Inferior parietal cortex (tissue), 1 donor: Measurements from ENCODE around the gene METAP1D.

Source experiments
- DNase-seq: peaks from one replicate; pipeline ENCODE4 v3.0.0-alpha.2; 2016; ENCODE audit errors: extremely low spot score

The METAP1D gene

GRCh38 chr2:172080641-172081220 lies 81.0 kb downstream of the METAP1D start:
- DNase-seq, result no peak

GRCh38 chr2:172081221-172082022 lies 81.7 kb downstream of the METAP1D start:
- no peak for DNase-seq

- no peak for DNase-seq
Measured at GRCh38 chr2:172082105-172082943, 82.6 kb downstream of the METAP1D start.

GRCh38 chr2:172082944-172083627 lies 83.3 kb downstream of the METAP1D start:
- no peak for DNase-seq

GRCh38 chr2:172083628-172084394 lies 84.1 kb downstream of the METAP1D start:
- no peak for DNase-seq

- no peak for DNase-seq
Measured at GRCh38 chr2:172084395-172084644, 84.6 kb downstream of the METAP1D start.

- peak; percentile 79 for DNase-seq
Measured at GRCh38 chr2:172084645-172085459, 85.1 kb downstream of the METAP1D start.

GRCh38 chr2:172085460-172086159 lies 85.9 kb downstream of the METAP1D start, which contains the start of gene DLX1:
Gene DLX1 (plus strand): TSS chr2:172085507. CDS start chr2:172085678, 171 bp downstream.
- DNase-seq, result no peak

GRCh38 chr2:172086241-172087206 lies 86.8 kb downstream of the METAP1D start:
- DNase-seq, result no peak

GRCh38 chr2:172087207-172087779 lies 87.5 kb downstream of the METAP1D start:
- DNase-seq, result no peak

- no peak for DNase-seq
Measured at GRCh38 chr2:172087780-172088244, 88.1 kb downstream of the METAP1D start.

- DNase-seq, result no peak
Measured at GRCh38 chr2:172088245-172089004, 88.7 kb downstream of the METAP1D start.

- no peak for DNase-seq
Measured at GRCh38 chr2:172089005-172089504, 89.3 kb downstream of the METAP1D start.

- no peak for DNase-seq
Measured at GRCh38 chr2:172089633-172090032, 89.9 kb downstream of the METAP1D start.

GRCh38 chr2:172090044-172090961 lies 90.5 kb downstream of the METAP1D start:
- no peak for DNase-seq

GRCh38 chr2:172091000-172091641 lies 91.4 kb downstream of the METAP1D start:
- no peak for DNase-seq
